ENCODE measurements around the gene CCDC70.
A peak's percentile ranks its signal among the peaks of the same experiment; 100 is the strongest.

The CCDC70 gene

DNA sequence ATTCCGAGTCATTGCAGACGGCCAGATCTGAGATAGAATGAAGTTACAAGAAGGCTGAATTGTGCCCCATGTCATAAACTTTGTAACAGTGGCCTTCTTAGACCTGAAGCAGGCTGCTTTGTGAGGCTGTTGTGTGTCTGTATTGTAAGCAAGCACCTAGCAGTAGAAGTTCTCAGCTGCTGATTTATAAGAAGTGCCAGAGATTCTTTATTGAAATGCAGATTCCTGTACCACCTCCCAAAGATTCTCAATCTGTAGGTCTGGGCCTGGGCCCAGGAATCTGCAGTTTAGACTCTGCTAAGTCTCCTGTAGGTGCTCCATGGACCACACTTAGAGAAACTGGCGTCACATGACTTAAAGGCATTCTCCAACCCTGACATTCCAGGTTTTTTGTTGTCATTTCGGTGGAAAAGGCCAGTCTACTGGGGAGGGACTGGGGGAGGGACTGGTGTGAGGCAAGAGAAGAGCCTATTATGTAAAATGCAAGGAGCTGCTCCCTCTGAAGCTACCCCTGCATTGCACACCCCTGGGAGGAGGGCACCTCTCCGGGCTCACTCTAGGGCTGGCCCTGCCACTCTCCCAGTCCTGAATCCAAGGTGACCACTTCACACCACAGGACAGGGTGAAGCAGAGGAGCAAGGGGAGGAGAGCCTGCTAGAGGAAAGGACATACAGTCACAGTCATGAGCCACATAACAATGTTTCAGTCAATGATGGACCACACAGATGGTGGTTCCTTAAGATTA lies 16.0 kb upstream of the CCDC70 start:
- peak; percentile 1 for DNase-seq
- no peak overlapping the region for H2BK120ac ChIP-seq (ENCODE audit: low read depth, low read length)
- H3K4me3 ChIP-seq (ENCODE audit: low read length), result no peak overlapping the region
- H3K4me2 ChIP-seq (ENCODE audit: low read length), result no peak overlapping the region
- H3K56ac ChIP-seq (ENCODE audit: low read length), result peak overlapping the region; percentile 66
- no peak overlapping the region for H3K23ac ChIP-seq (ENCODE audit: low read length)
- H3K27ac ChIP-seq (ENCODE audit: low read depth, low read length), result no peak overlapping the region
- no peak overlapping the region for H4K8ac ChIP-seq (ENCODE audit: low read depth, low read length)
- H3K36me3 ChIP-seq (ENCODE audit: control insufficient read depth, insufficient read depth, low read length), result no peaks in the 10 kb centered on the region
- no peaks in the 10 kb centered on the region for H3K79me2 ChIP-seq (ENCODE audit: control insufficient read depth, insufficient read depth, low read length)
- no peak overlapping the region for H3K4ac ChIP-seq (ENCODE audit: low read depth, low read length)
- H4K5ac ChIP-seq (ENCODE audit: low read length), result peak overlapping the region; percentile 92
- no peak overlapping the region for H2BK5ac ChIP-seq (ENCODE audit: low read length)
- H3K79me1 ChIP-seq (ENCODE audit: low read length), result no peaks in the 10 kb centered on the region
- no peak overlapping the region for H3K9ac ChIP-seq (ENCODE audit: low read length)
- H3K4me1 ChIP-seq (ENCODE audit: control insufficient read depth, low read depth, low read length), result no peaks in the 10 kb centered on the region
- no peak overlapping the region for H3K18ac ChIP-seq (ENCODE audit: low read length)
- H3K27me3 ChIP-seq (ENCODE audit: insufficient read depth, low read length, poor library complexity), result no peaks in the 10 kb centered on the region
- no CpG with 5 or more reads among the region's 5 CpGs for WGBS (ENCODE audit: extremely low coverage, insufficient coverage, low lambda C conversion rate)
- no peak overlapping the region for H2AK5ac ChIP-seq (ENCODE audit: low read length)
- H2BK15ac ChIP-seq (replicated peaks; ENCODE audit: low read depth), result no peak overlapping the region

GRCh38 chr13:51846756-51847155 lies 15.0 kb upstream of the CCDC70 start:
- Histone ChIP-seq H3K9ac (ENCODE audit: low read length) (no peak overlapping the region), H3K4me1 (ENCODE audit: control insufficient read depth, low read depth, low read length) (no peaks in the 10 kb centered on the region), H3K27ac (ENCODE audit: low read depth, low read length) (no peak overlapping the region), H3K4ac (ENCODE audit: low read depth, low read length) (no peak overlapping the region), H3K56ac (ENCODE audit: low read length) (no peak overlapping the region), H3K79me2 (ENCODE audit: control insufficient read depth, insufficient read depth, low read length) (no peaks in the 10 kb centered on the region), H4K8ac (ENCODE audit: low read depth, low read length) (no peak overlapping the region), H3K36me3 (ENCODE audit: control insufficient read depth, insufficient read depth, low read length) (no peaks in the 10 kb centered on the region), H3K79me1 (ENCODE audit: low read length) (no peaks in the 10 kb centered on the region), H3K4me2 (ENCODE audit: low read length) (no peak overlapping the region), H3K27me3 (ENCODE audit: insufficient read depth, low read length, poor library complexity) (no peaks in the 10 kb centered on the region), H2BK5ac (ENCODE audit: low read length) (no peak overlapping the region), H3K4me3 (ENCODE audit: low read length) (no peak overlapping the region), H3K18ac (ENCODE audit: low read length) (no peak overlapping the region), H2AK5ac (ENCODE audit: low read length) (no peak overlapping the region), H3K23ac (ENCODE audit: low read length) (no peak overlapping the region), H2BK120ac (ENCODE audit: low read depth, low read length) (no peak overlapping the region), H4K5ac (ENCODE audit: low read length) (no peak overlapping the region), H2BK15ac (replicated peaks; ENCODE audit: low read depth) (no peak overlapping the region)
- DNase-seq, result no peak
- WGBS (ENCODE audit: extremely low coverage, insufficient coverage, low lambda C conversion rate), result no CpG with 5 or more reads among the region's 1 CpG

- Histone ChIP-seq H3K23ac (ENCODE audit: low read length) (no peak overlapping the region), H3K4me2 (ENCODE audit: low read length) (no peak overlapping the region), H2BK5ac (ENCODE audit: low read length) (no peak overlapping the region), H3K27me3 (ENCODE audit: insufficient read depth, low read length, poor library complexity) (no peaks in the 10 kb centered on the region), H3K4ac (ENCODE audit: low read depth, low read length) (no peak overlapping the region), H3K18ac (ENCODE audit: low read length) (no peak overlapping the region), H2AK5ac (ENCODE audit: low read length) (no peak overlapping the region), H3K36me3 (ENCODE audit: control insufficient read depth, insufficient read depth, low read length) (no peaks in the 10 kb centered on the region), H3K56ac (ENCODE audit: low read length) (no peak overlapping the region), H4K5ac (ENCODE audit: low read length) (no peak overlapping the region), H3K79me1 (ENCODE audit: low read length) (no peaks in the 10 kb centered on the region), H2BK15ac (replicated peaks; ENCODE audit: low read depth) (no peak overlapping the region), H3K9ac (ENCODE audit: low read length) (no peak overlapping the region), H3K4me1 (ENCODE audit: control insufficient read depth, low read depth, low read length) (no peaks in the 10 kb centered on the region), H2BK120ac (ENCODE audit: low read depth, low read length) (no peak overlapping the region), H3K4me3 (ENCODE audit: low read length) (no peak overlapping the region), H4K8ac (ENCODE audit: low read depth, low read length) (no peak overlapping the region), H3K79me2 (ENCODE audit: control insufficient read depth, insufficient read depth, low read length) (no peaks in the 10 kb centered on the region), H3K27ac (ENCODE audit: low read depth, low read length) (no peak overlapping the region)
- no peak for DNase-seq
- WGBS (ENCODE audit: extremely low coverage, insufficient coverage, low lambda C conversion rate), result no CpG with 5 or more reads among the region's 4 CpGs
Measured at GRCh38 chr13:51848674-51849073, 13.1 kb upstream of the CCDC70 start.

GRCh38 chr13:51849145-51850101 lies 12.3 kb upstream of the CCDC70 start:
- Histone ChIP-seq H2AK5ac (ENCODE audit: low read length) (no peak overlapping the region), H3K23ac (ENCODE audit: low read length) (no peak overlapping the region), H3K79me2 (ENCODE audit: control insufficient read depth, insufficient read depth, low read length) (no peaks in the 10 kb centered on the region), H3K4me3 (ENCODE audit: low read length) (no peak overlapping the region), H3K27ac (ENCODE audit: low read depth, low read length) (no peak overlapping the region), H3K36me3 (ENCODE audit: control insufficient read depth, insufficient read depth, low read length) (no peaks in the 10 kb centered on the region), H3K18ac (ENCODE audit: low read length) (no peak overlapping the region), H4K5ac (ENCODE audit: low read length) (no peak overlapping the region), H3K79me1 (ENCODE audit: low read length) (no peaks in the 10 kb centered on the region), H4K8ac (ENCODE audit: low read depth, low read length) (no peak overlapping the region), H3K56ac (ENCODE audit: low read length) (no peak overlapping the region), H3K4me1 (ENCODE audit: control insufficient read depth, low read depth, low read length) (no peaks in the 10 kb centered on the region), H2BK120ac (ENCODE audit: low read depth, low read length) (no peak overlapping the region), H2BK5ac (ENCODE audit: low read length) (no peak overlapping the region), H3K27me3 (ENCODE audit: insufficient read depth, low read length, poor library complexity) (no peaks in the 10 kb centered on the region), H3K9ac (ENCODE audit: low read length) (peak overlapping the region; percentile 22), H3K4ac (ENCODE audit: low read depth, low read length) (no peak overlapping the region), H2BK15ac (replicated peaks; ENCODE audit: low read depth) (no peak overlapping the region), H3K4me2 (ENCODE audit: low read length) (no peak overlapping the region)
- DNase-seq, result peak; percentile 90
- WGBS (ENCODE audit: extremely low coverage, insufficient coverage, low lambda C conversion rate), result no CpG with 5 or more reads among the region's 21 CpGs

DNA sequence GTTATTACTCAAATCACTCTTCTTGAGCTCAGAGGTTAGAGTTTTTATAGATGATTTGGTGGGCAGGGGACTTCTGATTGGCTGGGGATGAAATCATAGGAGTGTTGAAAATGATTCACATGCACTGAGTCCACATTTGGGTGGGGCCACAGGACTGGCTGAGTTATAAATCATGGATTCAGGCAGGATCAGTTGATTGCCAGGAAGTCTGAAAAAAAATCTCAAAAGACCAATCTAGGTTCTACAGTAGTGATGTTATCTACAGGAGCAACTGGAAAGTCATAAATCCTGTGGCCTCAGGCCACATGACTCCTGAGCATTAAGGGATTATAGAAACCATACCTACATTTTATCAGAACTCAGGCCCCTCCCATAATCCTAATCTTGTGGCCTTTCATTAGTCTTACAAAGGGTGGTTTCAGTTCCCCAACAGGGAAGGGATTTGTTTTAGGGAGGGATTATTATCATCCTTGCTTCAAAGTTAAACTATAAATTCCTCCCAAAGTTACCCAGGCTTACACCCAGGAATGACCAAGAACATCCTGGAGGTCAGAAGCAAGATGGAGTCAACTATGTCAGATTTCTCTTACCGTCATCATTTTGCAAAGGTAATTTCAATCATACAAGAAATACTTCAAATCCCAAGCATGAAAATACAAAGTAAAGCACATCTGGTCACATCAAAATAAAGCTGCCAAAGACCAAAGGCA lies 5.6 kb upstream of the CCDC70 start:
- WGBS (ENCODE audit: extremely low coverage, insufficient coverage, low lambda C conversion rate), result no CpG with 5 or more reads among the region's 1 CpG
- H3K23ac ChIP-seq (ENCODE audit: low read length), result no peak overlapping the region
- no peak overlapping the region for H2BK5ac ChIP-seq (ENCODE audit: low read length)
- no peak overlapping the region for H2AK5ac ChIP-seq (ENCODE audit: low read length)
- H3K79me2 ChIP-seq (ENCODE audit: control insufficient read depth, insufficient read depth, low read length), result no peaks in the 10 kb centered on the region
- no peaks in the 10 kb centered on the region for H3K36me3 ChIP-seq (ENCODE audit: control insufficient read depth, insufficient read depth, low read length)
- H3K4me2 ChIP-seq (ENCODE audit: low read length), result no peak overlapping the region
- H3K79me1 ChIP-seq (ENCODE audit: low read length), result no peaks in the 10 kb centered on the region
- DNase-seq, result no peak
- no peaks in the 10 kb centered on the region for H3K4me1 ChIP-seq (ENCODE audit: control insufficient read depth, low read depth, low read length)
- H3K9ac ChIP-seq (ENCODE audit: low read length), result no peak overlapping the region
- H3K27me3 ChIP-seq (ENCODE audit: insufficient read depth, low read length, poor library complexity), result no peaks in the 10 kb centered on the region
- no peak overlapping the region for H3K27ac ChIP-seq (ENCODE audit: low read depth, low read length)
- no peak overlapping the region for H3K4me3 ChIP-seq (ENCODE audit: low read length)
- H2BK120ac ChIP-seq (ENCODE audit: low read depth, low read length), result no peak overlapping the region
- H2BK15ac ChIP-seq (replicated peaks; ENCODE audit: low read depth), result no peak overlapping the region
- H3K56ac ChIP-seq (ENCODE audit: low read length), result no peak overlapping the region
- no peak overlapping the region for H4K8ac ChIP-seq (ENCODE audit: low read depth, low read length)
- H4K5ac ChIP-seq (ENCODE audit: low read length), result no peak overlapping the region
- no peak overlapping the region for H3K4ac ChIP-seq (ENCODE audit: low read depth, low read length)
- H3K18ac ChIP-seq (ENCODE audit: low read length), result no peak overlapping the region

Measured in mesendoderm (in vitro differentiated cells).